ENCODE results near the gene PCDH12. TPM values are rescaled to one million over a fixed set of nuclear protein-coding genes. Genes with fewer than 3 reads are reported as not detected.

Gene PCDH12
- total and polyA plus RNA-seq, 10 of the 15 experiments (the other 5 are each of a cell fraction or from before 2014, with no cell fraction given): 0.01 to 0.14 (median 0.06) TPM; not detected in 4

DNA sequence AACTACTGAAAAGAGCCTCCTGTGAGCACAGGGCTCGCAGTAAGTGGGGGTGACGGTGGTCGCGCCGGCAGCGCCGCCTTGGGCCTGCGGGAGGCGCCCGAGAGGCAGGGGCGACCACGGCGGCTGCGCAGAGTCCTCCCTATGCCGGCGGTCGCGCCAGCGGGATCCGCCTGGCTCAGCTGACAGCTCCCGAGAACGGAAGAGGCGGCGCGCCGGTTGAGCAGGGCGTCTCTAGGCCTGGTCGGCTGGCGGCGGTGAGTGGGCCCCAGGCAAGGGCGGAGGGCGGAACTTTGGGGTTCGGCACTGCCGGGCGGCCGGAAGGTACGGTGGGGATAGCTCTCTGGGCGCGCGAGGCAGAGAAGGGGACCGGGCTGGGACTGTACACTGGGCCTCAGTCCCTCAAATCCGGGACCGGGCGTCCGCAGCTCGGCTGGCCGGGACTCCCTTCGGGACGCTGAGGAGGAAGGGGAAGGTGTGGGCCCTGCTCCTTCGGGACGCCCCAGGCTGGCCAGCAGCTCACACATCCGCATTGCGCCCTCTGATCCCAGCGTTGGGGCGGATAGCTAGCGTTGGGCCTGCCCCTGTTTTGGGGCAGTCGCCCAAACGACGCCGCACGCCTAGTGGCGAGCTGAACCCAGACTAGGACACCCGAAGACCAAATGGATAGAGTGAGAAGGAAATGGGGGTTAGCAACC, 11.1 kb upstream of the PCDH12 start, which contains the start of gene RNF14 (continued):
- TF ChIP-seq, protein P1, sequence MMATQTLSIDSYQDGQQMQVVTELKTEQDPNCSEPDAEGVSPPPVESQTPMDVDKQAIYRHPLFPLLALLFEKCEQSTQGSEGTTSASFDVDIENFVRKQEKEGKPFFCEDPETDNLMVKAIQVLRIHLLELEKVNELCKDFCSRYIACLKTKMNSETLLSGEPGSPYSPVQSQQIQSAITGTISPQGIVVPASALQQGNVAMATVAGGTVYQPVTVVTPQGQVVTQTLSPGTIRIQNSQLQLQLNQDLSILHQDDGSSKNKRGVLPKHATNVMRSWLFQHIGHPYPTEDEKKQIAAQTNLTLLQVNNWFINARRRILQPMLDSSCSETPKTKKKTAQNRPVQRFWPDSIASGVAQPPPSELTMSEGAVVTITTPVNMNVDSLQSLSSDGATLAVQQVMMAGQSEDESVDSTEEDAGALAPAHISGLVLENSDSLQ (IDR thresholded peaks at IDR 0.05): peak; percentile 94
- TF ChIP-seq TCF7 (IDR thresholded peaks at IDR 0.05; ENCODE audit: borderline replicate concordance) (no peak), CHD4 (IDR thresholded peaks at IDR 0.05) (no peak), ZBED1 (IDR thresholded peaks at IDR 0.05; ENCODE audit: borderline replicate concordance) (no peak), ZNF384 (IDR thresholded peaks at IDR 0.05; ENCODE audit: borderline replicate concordance, low read depth, low read length) (no peak), TARDBP (IDR thresholded peaks at IDR 0.05; ENCODE audit: borderline replicate concordance) (peak; percentile 70), BCLAF1 (IDR thresholded peaks at IDR 0.05) (no peak), TAF1 (IDR thresholded peaks at IDR 0.05; ENCODE audit: borderline replicate concordance, low read depth, low read length) (peak; percentile 67; the same call in 1 of the 2 replicates), JUND (IDR thresholded peaks at IDR 0.05; ENCODE audit: low read depth, low read length) (0 out of 2 replicates have a peak, but pooled peaks have one; percentile 8), NFYA (IDR thresholded peaks at IDR 0.05; ENCODE audit: borderline replicate concordance, low read depth, low read length) (no peak), ATF2 (IDR thresholded peaks at IDR 0.05; ENCODE audit: low read length) (no peak), SUPT20H (IDR thresholded peaks at IDR 0.05; ENCODE audit: borderline replicate concordance, control insufficient read depth, low read depth, low read length) (no peak), RCOR1 (conservative IDR thresholded peaks at IDR 0.05; ENCODE audit: low read depth, low read length) (no peak), IKZF1 (conservative IDR thresholded peaks at IDR 0.05) (peak; percentile 88)
- TF ChIP-seq, protein P2, sequence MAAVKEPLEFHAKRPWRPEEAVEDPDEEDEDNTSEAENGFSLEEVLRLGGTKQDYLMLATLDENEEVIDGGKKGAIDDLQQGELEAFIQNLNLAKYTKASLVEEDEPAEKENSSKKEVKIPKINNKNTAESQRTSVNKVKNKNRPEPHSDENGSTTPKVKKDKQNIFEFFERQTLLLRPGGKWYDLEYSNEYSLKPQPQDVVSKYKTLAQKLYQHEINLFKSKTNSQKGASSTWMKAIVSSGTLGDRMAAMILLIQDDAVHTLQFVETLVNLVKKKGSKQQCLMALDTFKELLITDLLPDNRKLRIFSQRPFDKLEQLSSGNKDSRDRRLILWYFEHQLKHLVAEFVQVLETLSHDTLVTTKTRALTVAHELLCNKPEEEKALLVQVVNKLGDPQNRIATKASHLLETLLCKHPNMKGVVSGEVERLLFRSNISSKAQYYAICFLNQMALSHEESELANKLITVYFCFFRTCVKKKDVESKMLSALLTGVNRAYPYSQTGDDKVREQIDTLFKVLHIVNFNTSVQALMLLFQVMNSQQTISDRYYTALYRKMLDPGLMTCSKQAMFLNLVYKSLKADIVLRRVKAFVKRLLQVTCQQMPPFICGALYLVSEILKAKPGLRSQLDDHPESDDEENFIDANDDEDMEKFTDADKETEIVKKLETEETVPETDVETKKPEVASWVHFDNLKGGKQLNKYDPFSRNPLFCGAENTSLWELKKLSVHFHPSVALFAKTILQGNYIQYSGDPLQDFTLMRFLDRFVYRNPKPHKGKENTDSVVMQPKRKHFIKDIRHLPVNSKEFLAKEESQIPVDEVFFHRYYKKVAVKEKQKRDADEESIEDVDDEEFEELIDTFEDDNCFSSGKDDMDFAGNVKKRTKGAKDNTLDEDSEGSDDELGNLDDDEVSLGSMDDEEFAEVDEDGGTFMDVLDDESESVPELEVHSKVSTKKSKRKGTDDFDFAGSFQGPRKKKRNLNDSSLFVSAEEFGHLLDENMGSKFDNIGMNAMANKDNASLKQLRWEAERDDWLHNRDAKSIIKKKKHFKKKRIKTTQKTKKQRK (IDR thresholded peaks at IDR 0.05; ENCODE audit: low read depth, low read length): no peak
